ENCODE data around the gene IL13RA2. TPM values are rescaled to one million over a fixed set of nuclear protein-coding genes. Genes with fewer than 3 reads are reported as not detected.

IL13RA2 gene
- total and polyA plus RNA-seq, 2 donors, result 0.67 to 3.8 TPM

GRCh38 chrX:114962209-114962608, 55.2 kb downstream of the IL13RA2 start:
- Histone ChIP-seq H3K4me1 (ENCODE audit: insufficient read depth) (no peaks in the 10 kb centered on the region), H3K36me3 (ENCODE audit: insufficient read depth) (no peaks in the 10 kb centered on the region)

GRCh38 chrX:114959729-114960128, 57.7 kb downstream of the IL13RA2 start:
- H3K4me3 ChIP-seq (ENCODE audit: low read depth, low read length), result no peak overlapping the region

More at GRCh38 chrX:114962209-114962608, 55.2 kb downstream of the IL13RA2 start:
- Histone ChIP-seq H3K4me3 (ENCODE audit: low read depth, low read length) (no peak overlapping the region), H3K27ac (ENCODE audit: low read depth) (no peak overlapping the region)
- DNase-seq (ENCODE audit: extremely low spot score), result no peak

More at GRCh38 chrX:114959729-114960128, 57.7 kb downstream of the IL13RA2 start:
- no peak for DNase-seq (ENCODE audit: extremely low spot score)
- H3K27ac ChIP-seq (ENCODE audit: low read depth), result no peak overlapping the region
- H3K4me1 ChIP-seq (ENCODE audit: insufficient read depth), result no peaks in the 10 kb centered on the region
- H3K36me3 ChIP-seq (ENCODE audit: insufficient read depth), result no peaks in the 10 kb centered on the region

Small RNAs within 50 kb of the gene (small RNA-seq; reads per million reads assigned to genes)
- not detected for gene RNU6-648P

Other genes starting within 250 kb of the IL13RA2 start
- not detected for gene RBMXL3, start 171.8 kb upstream of the IL13RA2 start, total RNA-seq
- gene RBMXL3, start 171.8 kb upstream of the IL13RA2 start, polyA plus RNA-seq, result not detected
- 30.6 TPM for gene LRCH2, start 216.5 kb upstream of the IL13RA2 start, total RNA-seq
- gene LRCH2, start 216.5 kb upstream of the IL13RA2 start, polyA plus RNA-seq, result 8.6 TPM

Measured in urinary bladder (tissue), 4 donors.